Effector memory CD4-positive, alpha-beta T cell (primary cell): ENCODE measurements around the gene POMGNT2.

Experiments
- DNase-seq, 3 donors: peaks; one replicate each; pipeline ENCODE4 v3.0.0-alpha.2; 2020
- H3K27ac ChIP-seq: 2 replicates; pipeline ENCODE4 v1.7.0; 2013; ENCODE audit warnings: mild to moderate bottlenecking, low read length, moderate library complexity; ENCODE audit not compliant: insufficient read depth, poor library complexity, severe bottlenecking
- H3K27me3 ChIP-seq: replicated peaks from 2 replicates; pipeline ENCODE4 v1.7.0; 2013; ENCODE audit warnings: mild to moderate bottlenecking, low read length; ENCODE audit not compliant: insufficient read depth, control insufficient read depth, poor library complexity, severe bottlenecking
- H3K36me3 ChIP-seq: 2 replicates; pipeline ENCODE4 v1.7.0; 2013; ENCODE audit warnings: mild to moderate bottlenecking, low read length, moderate library complexity; ENCODE audit not compliant: control insufficient read depth, insufficient read depth
- H3K4me1 ChIP-seq: 2 replicates; pipeline ENCODE4 v1.7.0; 2013; ENCODE audit warnings: low read length, mild to moderate bottlenecking; ENCODE audit not compliant: control insufficient read depth, insufficient read depth, poor library complexity, severe bottlenecking
- H3K4me3 ChIP-seq: 2 replicates; pipeline ENCODE4 v1.7.0; 2013; ENCODE audit warnings: low read length, low read depth, mild to moderate bottlenecking; ENCODE audit not compliant: insufficient read depth, poor library complexity, severe bottlenecking
- H3K9me3 ChIP-seq: 2 replicates; pipeline ENCODE4 v1.7.0; 2013; ENCODE audit warnings: mild to moderate bottlenecking, low read length, moderate library complexity; ENCODE audit not compliant: control insufficient read depth

Gene POMGNT2

GRCh38 chr3:43077707-43078106 is 28.2 kb downstream of the POMGNT2 start:
- Histone ChIP-seq H3K27me3 (no peaks in the 10 kb centered on the region), H3K4me1 (no peaks in the 10 kb centered on the region), H3K4me3 (no peak overlapping the region), H3K36me3 (peaks cover 27% of the 10 kb centered on the region), H3K27ac (no peak overlapping the region), H3K9me3 (no peaks in the 10 kb centered on the region)
- no peak for DNase-seq

- Histone ChIP-seq H3K27me3 (no peaks in the 10 kb centered on the region), H3K4me3 (no peak overlapping the region), H3K27ac (no peak overlapping the region), H3K36me3 (peaks cover 27% of the 10 kb centered on the region), H3K4me1 (no peaks in the 10 kb centered on the region), H3K9me3 (no peaks in the 10 kb centered on the region)
- DNase-seq, result no peak
Measured at GRCh38 chr3:43077261-43077660, 28.6 kb downstream of the POMGNT2 start.

DNA sequence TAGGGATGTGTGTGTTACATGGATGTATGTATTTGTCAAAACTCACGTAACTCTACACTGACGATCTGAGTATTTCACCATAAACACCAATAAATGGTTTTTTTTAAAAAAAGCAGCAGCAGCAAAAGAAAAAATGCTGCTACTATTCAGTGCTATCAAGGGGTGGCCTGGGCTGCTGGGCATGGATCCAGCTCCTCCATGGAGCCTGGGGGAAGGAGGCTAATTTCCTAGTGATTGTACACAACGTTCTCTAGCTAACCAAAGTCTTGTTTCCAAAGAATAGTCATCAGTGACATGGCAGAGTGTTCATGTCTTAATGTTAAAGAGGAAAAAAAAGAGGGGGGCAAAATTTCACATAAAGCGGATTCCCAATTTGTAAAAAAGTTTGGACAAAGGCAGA is 29.0 kb downstream of the POMGNT2 start:
- no peak overlapping the region for H3K4me3 ChIP-seq
- no peaks in the 10 kb centered on the region for H3K9me3 ChIP-seq
- H3K27me3 ChIP-seq, result no peaks in the 10 kb centered on the region
- no peak for DNase-seq
- H3K4me1 ChIP-seq, result no peaks in the 10 kb centered on the region
- H3K36me3 ChIP-seq, result peaks cover 27% of the 10 kb centered on the region
- no peak overlapping the region for H3K27ac ChIP-seq

DNA sequence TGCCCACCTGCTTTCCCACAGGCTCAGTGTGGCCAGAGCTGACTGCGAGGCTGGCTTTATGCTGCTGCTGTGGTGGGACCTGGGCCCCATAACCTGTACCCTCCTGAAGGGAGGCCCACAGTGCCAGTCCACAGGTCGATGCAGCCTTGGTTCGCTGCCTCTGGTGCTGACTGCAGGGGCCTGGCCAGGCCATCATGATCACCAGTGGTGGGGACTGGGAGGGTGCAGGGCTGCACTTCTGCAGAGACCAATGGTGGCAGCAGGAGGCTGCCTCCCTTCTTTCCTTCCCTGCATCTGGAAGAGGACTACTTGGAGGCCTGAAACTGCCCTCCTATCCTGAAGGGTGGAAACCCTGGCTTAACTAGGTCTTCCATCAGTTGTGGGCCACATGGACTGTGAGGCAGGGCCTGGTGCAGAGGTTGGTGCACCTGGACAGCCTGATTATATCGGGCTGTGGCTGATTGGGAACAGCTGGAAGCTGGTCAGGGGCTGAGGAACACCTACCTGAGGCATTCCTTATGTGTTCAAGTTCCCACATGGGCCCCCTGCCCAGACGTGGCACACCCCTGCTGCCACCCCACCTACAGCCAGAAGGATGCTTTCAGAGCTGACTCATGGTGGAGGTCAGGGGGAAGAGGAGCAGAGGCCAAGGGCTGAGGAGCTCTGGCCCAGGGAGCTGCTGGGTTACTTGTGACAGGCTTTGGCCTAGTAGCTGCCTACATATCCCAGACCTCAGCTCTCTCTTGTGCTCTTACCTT is 29.8 kb downstream of the POMGNT2 start:
- no peak overlapping the region for H3K4me3 ChIP-seq
- DNase-seq, result no peak
- no peaks in the 10 kb centered on the region for H3K27me3 ChIP-seq
- no peaks in the 10 kb centered on the region for H3K4me1 ChIP-seq
- no peaks in the 10 kb centered on the region for H3K9me3 ChIP-seq
- H3K36me3 ChIP-seq, result peaks cover 19% of the 10 kb centered on the region
- no peak overlapping the region for H3K27ac ChIP-seq

DNA sequence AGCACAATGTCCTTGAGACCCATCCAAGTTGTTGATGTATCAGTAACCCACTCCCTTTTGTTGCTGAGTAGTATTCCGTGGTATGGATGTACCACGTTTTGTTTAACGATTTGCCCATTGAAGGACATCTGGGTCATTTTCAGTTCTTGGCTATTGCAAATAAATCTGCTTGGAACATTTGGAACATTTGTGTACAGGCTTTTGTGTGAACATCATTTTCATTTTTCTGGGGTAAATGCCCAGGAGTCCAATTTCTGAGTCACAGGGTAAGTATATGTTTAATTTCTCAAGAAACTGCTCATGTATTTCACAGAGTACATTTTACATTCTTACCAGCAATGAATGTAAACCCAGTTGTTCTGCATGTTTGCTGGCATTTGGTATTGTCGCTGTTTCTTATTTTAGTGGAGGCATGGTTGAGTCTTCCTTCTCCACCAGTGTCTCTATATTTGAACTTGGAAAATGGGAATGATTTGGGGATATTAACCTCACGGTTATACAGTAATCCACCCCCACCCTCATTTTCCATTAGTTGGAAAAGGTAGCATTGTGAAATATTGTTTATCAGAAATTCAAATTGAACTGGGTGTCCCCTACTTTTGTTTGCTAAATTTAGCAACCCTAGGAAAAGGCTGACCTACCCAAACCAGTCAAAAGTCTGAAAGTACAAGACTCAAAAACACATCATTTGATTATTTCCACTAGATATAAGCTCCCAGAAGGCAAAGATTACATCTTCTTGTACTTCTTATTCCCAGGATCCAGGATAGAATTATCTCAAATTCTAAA is 30.8 kb downstream of the POMGNT2 start:
- Histone ChIP-seq H3K27ac (no peak overlapping the region), H3K4me1 (no peaks in the 10 kb centered on the region), H3K36me3 (peaks cover 11% of the 10 kb centered on the region), H3K9me3 (no peaks in the 10 kb centered on the region), H3K27me3 (no peaks in the 10 kb centered on the region), H3K4me3 (no peak overlapping the region)
- DNase-seq, result no peak

- peaks cover 5% of the 10 kb centered on the region for H3K36me3 ChIP-seq
- no peak overlapping the region for H3K27ac ChIP-seq
- H3K4me1 ChIP-seq, result no peaks in the 10 kb centered on the region
- DNase-seq, result no peak
- H3K27me3 ChIP-seq, result no peaks in the 10 kb centered on the region
- H3K4me3 ChIP-seq, result no peak overlapping the region
- H3K9me3 ChIP-seq, result no peaks in the 10 kb centered on the region
Measured at GRCh38 chr3:43074482-43074881, 31.4 kb downstream of the POMGNT2 start.

- Histone ChIP-seq H3K27me3 (no peaks in the 10 kb centered on the region), H3K4me3 (no peak overlapping the region)
Measured at GRCh38 chr3:43073836-43074220, 32.1 kb downstream of the POMGNT2 start.

DNA sequence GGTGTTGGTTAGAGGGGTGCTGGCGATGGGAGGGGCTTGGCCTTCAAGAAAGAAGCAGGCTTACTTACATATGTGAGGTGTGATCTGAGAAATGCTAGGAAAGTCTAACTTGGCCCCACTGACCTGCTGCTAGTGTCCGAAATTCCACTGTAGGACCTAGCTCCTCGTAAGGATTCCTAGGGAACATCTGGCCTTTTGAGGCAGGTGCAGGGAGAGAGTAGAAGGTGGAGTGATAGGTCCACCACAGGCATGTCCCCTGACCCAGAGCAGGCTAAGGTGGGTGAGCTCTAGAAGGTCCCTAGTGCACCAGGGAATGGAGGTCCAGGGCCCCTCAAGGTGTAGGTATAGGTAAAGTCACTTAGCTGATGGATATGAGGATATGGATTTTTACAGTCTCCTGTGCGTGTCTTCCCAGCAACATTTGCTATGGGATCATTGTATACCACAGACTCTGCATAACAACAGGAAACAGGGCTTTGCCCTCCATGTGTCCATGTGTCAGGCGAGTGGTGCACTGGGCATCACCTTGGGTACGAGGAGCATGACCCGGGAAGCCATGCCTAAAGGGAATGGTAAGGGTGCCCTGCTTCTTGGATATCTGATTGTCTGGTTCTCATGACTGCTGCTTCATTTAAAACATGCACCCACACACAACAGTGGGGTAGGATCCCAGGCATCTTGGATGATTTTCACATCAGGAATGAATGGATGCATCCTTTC is 32.6 kb downstream of the POMGNT2 start:
- Histone ChIP-seq H3K9me3 (no peaks in the 10 kb centered on the region), H3K36me3 (no peaks in the 10 kb centered on the region), H3K27me3 (no peaks in the 10 kb centered on the region), H3K4me1 (no peaks in the 10 kb centered on the region), H3K4me3 (no peak overlapping the region), H3K27ac (no peak overlapping the region)
- no peak for DNase-seq

More at GRCh38 chr3:43073836-43074220, 32.1 kb downstream of the POMGNT2 start:
- Histone ChIP-seq H3K27ac (no peak overlapping the region), H3K36me3 (no peaks in the 10 kb centered on the region), H3K4me1 (no peaks in the 10 kb centered on the region), H3K9me3 (no peaks in the 10 kb centered on the region)
- no peak for DNase-seq

DNA sequence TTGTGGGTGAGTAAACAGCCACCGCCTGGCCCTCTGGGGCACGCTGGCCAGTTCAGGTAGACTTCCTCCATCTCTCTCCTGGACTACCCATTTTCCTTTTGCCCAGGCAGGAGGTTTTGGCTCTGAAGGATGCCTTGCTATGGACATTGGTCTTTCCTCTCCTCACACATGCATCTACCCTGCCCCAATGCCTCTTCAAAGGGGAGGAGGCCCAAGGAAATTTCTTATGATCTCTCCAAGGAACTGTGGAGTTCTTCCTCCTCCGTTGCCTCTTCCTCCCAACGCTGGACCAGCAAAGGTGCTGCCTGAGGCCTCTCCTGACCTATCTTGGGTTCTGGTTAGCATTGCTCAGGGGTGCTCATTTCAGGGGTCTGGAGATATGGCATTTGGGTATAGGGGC is 33.5 kb downstream of the POMGNT2 start:
- Histone ChIP-seq H3K36me3 (no peaks in the 10 kb centered on the region), H3K9me3 (no peaks in the 10 kb centered on the region), H3K27ac (no peak overlapping the region), H3K4me1 (no peaks in the 10 kb centered on the region), H3K27me3 (no peaks in the 10 kb centered on the region), H3K4me3 (no peak overlapping the region)
- DNase-seq, result no peak
